ENCODE measurements around the gene MAP7D2.

DNA sequence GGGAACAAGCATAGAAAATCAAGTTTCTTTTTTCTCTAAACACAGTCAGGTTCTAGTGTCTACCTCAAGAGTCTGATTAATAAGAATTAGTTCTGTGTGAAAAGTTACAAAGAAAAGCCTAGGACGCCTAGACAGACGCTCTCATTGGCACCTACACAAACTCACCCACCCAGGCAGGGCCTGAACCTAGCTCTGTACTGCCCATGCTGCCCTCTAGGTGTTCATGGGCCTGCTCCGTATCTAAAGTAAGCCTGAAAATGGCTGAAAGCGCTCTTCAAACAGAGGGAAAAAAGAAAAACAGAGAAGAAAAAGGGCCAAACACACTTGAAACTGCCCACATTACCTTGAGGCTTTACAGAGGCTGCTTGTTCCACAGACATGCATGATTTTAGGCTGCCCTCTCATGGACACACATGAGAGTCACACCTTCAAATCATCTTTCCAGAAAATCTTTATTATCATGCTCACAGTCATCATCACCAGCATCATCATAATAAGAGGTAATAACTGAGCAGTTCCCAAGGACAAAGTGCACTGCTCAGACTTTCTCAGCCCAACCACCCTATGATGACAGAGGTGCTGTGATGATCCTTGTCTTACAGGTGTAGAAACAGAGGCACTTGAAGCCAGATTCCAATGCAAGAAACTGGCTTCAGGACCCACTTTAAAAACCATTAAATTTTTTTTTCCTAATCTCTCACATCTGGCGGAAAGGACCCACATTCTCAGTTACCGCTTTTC is 49.6 kb downstream of the MAP7D2 start:
- TF ChIP-seq DPF2 (IDR thresholded peaks at IDR 0.05) (no peak), POLR2AphosphoS5 (IDR thresholded peaks at IDR 0.05; ENCODE audit: control insufficient read depth, insufficient read depth, low read depth, low read length) (no peak), HNRNPUL1 (IDR thresholded peaks at IDR 0.05; ENCODE audit: low read length) (no peak), KDM1A (IDR thresholded peaks at IDR 0.05) (no peak), ZNF766 (CRISPR knock-in tag; conservative IDR thresholded peaks at IDR 0.05) (no peak)
- TF ChIP-seq, protein P1, sequence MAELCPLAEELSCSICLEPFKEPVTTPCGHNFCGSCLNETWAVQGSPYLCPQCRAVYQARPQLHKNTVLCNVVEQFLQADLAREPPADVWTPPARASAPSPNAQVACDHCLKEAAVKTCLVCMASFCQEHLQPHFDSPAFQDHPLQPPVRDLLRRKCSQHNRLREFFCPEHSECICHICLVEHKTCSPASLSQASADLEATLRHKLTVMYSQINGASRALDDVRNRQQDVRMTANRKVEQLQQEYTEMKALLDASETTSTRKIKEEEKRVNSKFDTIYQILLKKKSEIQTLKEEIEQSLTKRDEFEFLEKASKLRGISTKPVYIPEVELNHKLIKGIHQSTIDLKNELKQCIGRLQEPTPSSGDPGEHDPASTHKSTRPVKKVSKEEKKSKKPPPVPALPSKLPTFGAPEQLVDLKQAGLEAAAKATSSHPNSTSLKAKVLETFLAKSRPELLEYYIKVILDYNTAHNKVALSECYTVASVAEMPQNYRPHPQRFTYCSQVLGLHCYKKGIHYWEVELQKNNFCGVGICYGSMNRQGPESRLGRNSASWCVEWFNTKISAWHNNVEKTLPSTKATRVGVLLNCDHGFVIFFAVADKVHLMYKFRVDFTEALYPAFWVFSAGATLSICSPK (IDR thresholded peaks at IDR 0.05; ENCODE audit: borderline replicate concordance), result no peak
- TF ChIP-seq, protein P2, sequence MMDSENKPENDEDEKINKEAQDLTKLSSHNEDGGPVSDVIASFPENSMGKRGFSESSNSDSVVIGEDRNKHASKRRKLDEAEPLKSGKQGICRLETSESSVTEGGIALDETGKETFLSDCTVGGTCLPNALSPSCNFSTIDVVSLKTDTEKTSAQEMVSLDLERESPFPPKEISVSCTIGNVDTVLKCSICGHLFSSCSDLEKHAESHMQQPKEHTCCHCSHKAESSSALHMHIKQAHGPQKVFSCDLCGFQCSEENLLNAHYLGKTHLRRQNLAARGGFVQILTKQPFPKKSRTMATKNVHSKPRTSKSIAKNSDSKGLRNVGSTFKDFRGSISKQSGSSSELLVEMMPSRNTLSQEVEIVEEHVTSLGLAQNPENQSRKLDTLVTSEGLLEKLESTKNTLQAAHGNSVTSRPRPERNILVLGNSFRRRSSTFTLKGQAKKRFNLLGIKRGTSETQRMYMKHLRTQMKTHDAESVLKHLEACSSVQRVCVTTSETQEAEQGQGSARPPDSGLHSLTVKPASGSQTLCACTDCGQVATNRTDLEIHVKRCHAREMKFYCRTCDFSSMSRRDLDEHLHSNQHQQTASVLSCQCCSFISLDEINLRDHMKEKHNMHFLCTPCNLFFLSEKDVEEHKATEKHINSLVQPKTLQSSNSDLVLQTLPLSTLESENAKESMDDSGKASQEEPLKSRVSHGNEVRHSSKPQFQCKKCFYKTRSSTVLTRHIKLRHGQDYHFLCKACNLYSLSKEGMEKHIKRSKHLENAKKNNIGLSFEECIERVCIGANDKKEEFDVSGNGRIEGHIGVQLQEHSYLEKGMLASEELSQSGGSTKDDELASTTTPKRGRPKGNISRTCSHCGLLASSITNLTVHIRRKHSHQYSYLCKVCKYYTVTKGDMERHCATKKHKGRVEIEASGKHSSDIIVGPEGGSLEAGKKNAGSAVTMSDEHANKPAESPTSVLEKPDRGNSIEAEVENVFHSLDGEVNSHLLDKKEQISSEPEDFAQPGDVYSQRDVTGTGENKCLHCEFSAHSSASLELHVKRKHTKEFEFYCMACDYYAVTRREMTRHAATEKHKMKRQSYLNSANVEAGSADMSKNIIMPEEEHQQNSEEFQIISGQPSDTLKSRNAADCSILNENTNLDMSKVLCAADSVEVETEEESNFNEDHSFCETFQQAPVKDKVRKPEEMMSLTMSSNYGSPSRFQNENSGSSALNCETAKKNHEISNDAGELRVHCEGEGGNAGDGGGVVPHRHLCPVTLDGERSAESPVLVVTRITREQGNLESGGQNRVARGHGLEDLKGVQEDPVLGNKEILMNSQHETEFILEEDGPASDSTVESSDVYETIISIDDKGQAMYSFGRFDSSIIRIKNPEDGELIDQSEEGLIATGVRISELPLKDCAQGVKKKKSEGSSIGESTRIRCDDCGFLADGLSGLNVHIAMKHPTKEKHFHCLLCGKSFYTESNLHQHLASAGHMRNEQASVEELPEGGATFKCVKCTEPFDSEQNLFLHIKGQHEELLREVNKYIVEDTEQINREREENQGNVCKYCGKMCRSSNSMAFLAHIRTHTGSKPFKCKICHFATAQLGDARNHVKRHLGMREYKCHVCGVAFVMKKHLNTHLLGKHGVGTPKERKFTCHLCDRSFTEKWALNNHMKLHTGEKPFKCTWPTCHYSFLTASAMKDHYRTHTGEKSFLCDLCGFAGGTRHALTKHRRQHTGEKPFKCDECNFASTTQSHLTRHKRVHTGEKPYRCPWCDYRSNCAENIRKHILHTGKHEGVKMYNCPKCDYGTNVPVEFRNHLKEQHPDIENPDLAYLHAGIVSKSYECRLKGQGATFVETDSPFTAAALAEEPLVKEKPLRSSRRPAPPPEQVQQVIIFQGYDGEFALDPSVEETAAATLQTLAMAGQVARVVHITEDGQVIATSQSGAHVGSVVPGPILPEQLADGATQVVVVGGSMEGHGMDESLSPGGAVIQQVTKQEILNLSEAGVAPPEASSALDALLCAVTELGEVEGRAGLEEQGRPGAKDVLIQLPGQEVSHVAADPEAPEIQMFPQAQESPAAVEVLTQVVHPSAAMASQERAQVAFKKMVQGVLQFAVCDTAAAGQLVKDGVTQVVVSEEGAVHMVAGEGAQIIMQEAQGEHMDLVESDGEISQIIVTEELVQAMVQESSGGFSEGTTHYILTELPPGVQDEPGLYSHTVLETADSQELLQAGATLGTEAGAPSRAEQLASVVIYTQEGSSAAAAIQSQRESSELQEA (IDR thresholded peaks at IDR 0.05; ENCODE audit: low read depth), result no peak
- TF ChIP-seq, protein P3, sequence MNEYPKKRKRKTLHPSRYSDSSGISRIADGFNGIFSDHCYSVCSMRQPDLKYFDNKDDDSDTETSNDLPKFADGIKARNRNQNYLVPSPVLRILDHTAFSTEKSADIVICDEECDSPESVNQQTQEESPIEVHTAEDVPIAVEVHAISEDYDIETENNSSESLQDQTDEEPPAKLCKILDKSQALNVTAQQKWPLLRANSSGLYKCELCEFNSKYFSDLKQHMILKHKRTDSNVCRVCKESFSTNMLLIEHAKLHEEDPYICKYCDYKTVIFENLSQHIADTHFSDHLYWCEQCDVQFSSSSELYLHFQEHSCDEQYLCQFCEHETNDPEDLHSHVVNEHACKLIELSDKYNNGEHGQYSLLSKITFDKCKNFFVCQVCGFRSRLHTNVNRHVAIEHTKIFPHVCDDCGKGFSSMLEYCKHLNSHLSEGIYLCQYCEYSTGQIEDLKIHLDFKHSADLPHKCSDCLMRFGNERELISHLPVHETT (CRISPR knock-in tag; conservative IDR thresholded peaks at IDR 0.05 in 1 of 2, IDR thresholded peaks at IDR 0.05 in 1 of 2), result no peak
